GM21717 (cell line): ENCODE data around the gene AGO3.
"Not testable (repeated sequence)": the region's sequence is repeated elsewhere in the genome, so short reads cannot be mapped to it uniquely, and the experiment has no call there.

Experiments
- ATAC-seq: cut with Tn5 transposase; IDR thresholded peaks from one replicate; pipeline ENCODE4 v1.9.1; 2021; ENCODE audit warnings: mild to moderate bottlenecking, moderate library complexity; ENCODE audit not compliant: unreplicated experiment

The AGO3 gene

GRCh38 chr1:36006941-36007500 is 76.1 kb downstream of the AGO3 start:
- no peak for ATAC-seq

- ATAC-seq = no peak
Measured at GRCh38 chr1:36007741-36008140, 76.8 kb downstream of the AGO3 start.

GRCh38 chr1:36008546-36009197 is 77.8 kb downstream of the AGO3 start:
- no peak for ATAC-seq

- no peak for ATAC-seq
Measured at GRCh38 chr1:36014722-36015220, 83.9 kb downstream of the AGO3 start.

- ATAC-seq = no peak
Measured at GRCh38 chr1:36016686-36017085, 85.8 kb downstream of the AGO3 start.

- peak; percentile 63 for ATAC-seq
Measured at GRCh38 chr1:36023098-36023769, 92.3 kb downstream of the AGO3 start.

GRCh38 chr1:36024024-36024423 is 93.1 kb downstream of the AGO3 start:
- ATAC-seq = not testable (repeated sequence)

- no peak for ATAC-seq
Measured at GRCh38 chr1:36024847-36025246, 93.9 kb downstream of the AGO3 start.

- ATAC-seq = no peak
Measured at GRCh38 chr1:36027766-36028165, 96.9 kb downstream of the AGO3 start.

GRCh38 chr1:36031441-36031840 is 100.5 kb downstream of the AGO3 start:
- ATAC-seq = no peak

GRCh38 chr1:36034692-36035091 is 103.8 kb downstream of the AGO3 start:
- ATAC-seq = no peak

- no peak for ATAC-seq
Measured at GRCh38 chr1:36035154-36035553, 104.2 kb downstream of the AGO3 start.

- no peak for ATAC-seq
Measured at GRCh38 chr1:36040238-36040637, 109.3 kb downstream of the AGO3 start.

- ATAC-seq = no peak
Measured at GRCh38 chr1:36051821-36052220, 120.9 kb downstream of the AGO3 start.

- ATAC-seq = no peak
Measured at GRCh38 chr1:36053978-36054377, 123.1 kb downstream of the AGO3 start.

GRCh38 chr1:36055706-36056105 is 124.8 kb downstream of the AGO3 start:
- no peak for ATAC-seq

GRCh38 chr1:36062315-36062714 is 131.4 kb downstream of the AGO3 start:
- ATAC-seq = no peak

- ATAC-seq = no peak
Measured at GRCh38 chr1:36067871-36068270, 137.0 kb downstream of the AGO3 start.

GRCh38 chr1:36068866-36069265 is 138.0 kb downstream of the AGO3 start:
- ATAC-seq = no peak

- no peak for ATAC-seq
Measured at GRCh38 chr1:36070349-36070748, 139.4 kb downstream of the AGO3 start.

GRCh38 chr1:36076979-36077573 is 146.2 kb downstream of the AGO3 start:
- ATAC-seq = no peak

- ATAC-seq = no peak
Measured at GRCh38 chr1:36080236-36080635, 149.3 kb downstream of the AGO3 start.
